ENCODE data around the gene FNBP1L. TPM values are rescaled to one million over a fixed set of nuclear protein-coding genes. Genes with fewer than 3 reads are reported as not detected.

FNBP1L gene
- total and polyA plus RNA-seq, 2 experiments from 2014 or later: 56.3 to 132 TPM

DNA sequence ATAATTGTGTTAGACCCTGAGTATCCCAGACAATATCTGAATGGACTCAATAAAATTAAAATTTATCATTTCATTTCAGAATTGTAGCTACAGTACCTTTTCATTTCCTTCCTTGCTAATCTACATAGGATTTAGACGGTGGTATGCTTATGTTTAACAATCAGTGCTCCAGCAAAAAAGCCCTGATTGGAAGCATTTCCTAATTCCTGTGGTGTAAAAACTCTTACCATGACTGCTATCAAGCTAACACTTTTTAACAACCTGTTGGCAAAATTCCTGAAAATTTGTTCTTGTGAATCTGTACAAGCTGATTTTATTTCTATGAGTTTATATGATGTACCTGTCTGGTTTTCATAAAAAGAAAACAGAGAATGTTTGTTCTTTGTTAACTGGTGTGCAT is 5.2 kb upstream of the FNBP1L start:
- Histone ChIP-seq H3K36me3 (ENCODE audit: insufficient read depth) (no peaks in the 10 kb centered on the region), H3K27ac (ENCODE audit: low read depth) (no peak overlapping the region), H3K4me2 (no peak overlapping the region), H3K4me1 (ENCODE audit: insufficient read depth) (peaks cover 7% of the 10 kb centered on the region; the same call in 1 of the 2 replicates), H2AFZ (no peak overlapping the region), H3K79me2 (replicated peaks; ENCODE audit: insufficient read depth) (no peaks in the 10 kb centered on the region), H3K4me3 (no peak overlapping the region), H3K27me3 (ENCODE audit: insufficient read depth) (no peaks in the 10 kb centered on the region), H4K20me1 (replicated peaks; ENCODE audit: insufficient read depth) (no peaks in the 10 kb centered on the region), H3F3A (replicated peaks; ENCODE audit: low read depth) (no peaks in the 10 kb centered on the region), H3K9me2 (ENCODE audit: insufficient read depth) (no peaks in the 10 kb centered on the region)
- Mint-ChIP-seq H3K27me3 (ENCODE audit: insufficient read depth, low read depth, poor library complexity) (no peaks in the 10 kb centered on the region), H3K4me3 (no peak overlapping the region), H3K9me3 (peaks cover 2% of the 10 kb centered on the region; the same call in 1 of the 3 replicates), H3K27ac (no peak overlapping the region), H3K36me3 (ENCODE audit: low read depth) (peaks cover 2% of the 10 kb centered on the region; the same call in 1 of the 3 replicates), H3K4me1 (peaks cover 16% of the 10 kb centered on the region)
- TF ChIP-seq ZNF114 (CRISPR knock-in tag; IDR thresholded peaks at IDR 0.05) (no peak), EZH2phosphoT487 (IDR thresholded peaks at IDR 0.05; ENCODE audit: unreplicated experiment) (no peak), JUNB (IDR thresholded peaks at IDR 0.05; ENCODE audit: unreplicated experiment) (no peak), STAT1 (IDR thresholded peaks at IDR 0.05; ENCODE audit: unreplicated experiment) (no peak), REST (IDR thresholded peaks at IDR 0.05; ENCODE audit: unreplicated experiment) (no peak), CREB1 (CRISPR knock-in tag; IDR thresholded peaks at IDR 0.05; ENCODE audit: low read depth) (no peak), POLR2AphosphoS5 (IDR thresholded peaks at IDR 0.05; ENCODE audit: low read depth) (no peak), ZNF331 (CRISPR knock-in tag; IDR thresholded peaks at IDR 0.05; ENCODE audit: low read depth) (no peak), ETS1 (IDR thresholded peaks at IDR 0.05) (no peak), EZH2 (IDR thresholded peaks at IDR 0.05; ENCODE audit: low read depth, unreplicated experiment) (no peak), NANOG (IDR thresholded peaks at IDR 0.05; ENCODE audit: borderline replicate concordance) (no peak)
- TF ChIP-seq, protein P1, sequence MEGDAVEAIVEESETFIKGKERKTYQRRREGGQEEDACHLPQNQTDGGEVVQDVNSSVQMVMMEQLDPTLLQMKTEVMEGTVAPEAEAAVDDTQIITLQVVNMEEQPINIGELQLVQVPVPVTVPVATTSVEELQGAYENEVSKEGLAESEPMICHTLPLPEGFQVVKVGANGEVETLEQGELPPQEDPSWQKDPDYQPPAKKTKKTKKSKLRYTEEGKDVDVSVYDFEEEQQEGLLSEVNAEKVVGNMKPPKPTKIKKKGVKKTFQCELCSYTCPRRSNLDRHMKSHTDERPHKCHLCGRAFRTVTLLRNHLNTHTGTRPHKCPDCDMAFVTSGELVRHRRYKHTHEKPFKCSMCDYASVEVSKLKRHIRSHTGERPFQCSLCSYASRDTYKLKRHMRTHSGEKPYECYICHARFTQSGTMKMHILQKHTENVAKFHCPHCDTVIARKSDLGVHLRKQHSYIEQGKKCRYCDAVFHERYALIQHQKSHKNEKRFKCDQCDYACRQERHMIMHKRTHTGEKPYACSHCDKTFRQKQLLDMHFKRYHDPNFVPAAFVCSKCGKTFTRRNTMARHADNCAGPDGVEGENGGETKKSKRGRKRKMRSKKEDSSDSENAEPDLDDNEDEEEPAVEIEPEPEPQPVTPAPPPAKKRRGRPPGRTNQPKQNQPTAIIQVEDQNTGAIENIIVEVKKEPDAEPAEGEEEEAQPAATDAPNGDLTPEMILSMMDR (conservative IDR thresholded peaks at IDR 0.05; ENCODE audit: low read depth in 2 of 2): no peak
- TF ChIP-seq, protein P2, sequence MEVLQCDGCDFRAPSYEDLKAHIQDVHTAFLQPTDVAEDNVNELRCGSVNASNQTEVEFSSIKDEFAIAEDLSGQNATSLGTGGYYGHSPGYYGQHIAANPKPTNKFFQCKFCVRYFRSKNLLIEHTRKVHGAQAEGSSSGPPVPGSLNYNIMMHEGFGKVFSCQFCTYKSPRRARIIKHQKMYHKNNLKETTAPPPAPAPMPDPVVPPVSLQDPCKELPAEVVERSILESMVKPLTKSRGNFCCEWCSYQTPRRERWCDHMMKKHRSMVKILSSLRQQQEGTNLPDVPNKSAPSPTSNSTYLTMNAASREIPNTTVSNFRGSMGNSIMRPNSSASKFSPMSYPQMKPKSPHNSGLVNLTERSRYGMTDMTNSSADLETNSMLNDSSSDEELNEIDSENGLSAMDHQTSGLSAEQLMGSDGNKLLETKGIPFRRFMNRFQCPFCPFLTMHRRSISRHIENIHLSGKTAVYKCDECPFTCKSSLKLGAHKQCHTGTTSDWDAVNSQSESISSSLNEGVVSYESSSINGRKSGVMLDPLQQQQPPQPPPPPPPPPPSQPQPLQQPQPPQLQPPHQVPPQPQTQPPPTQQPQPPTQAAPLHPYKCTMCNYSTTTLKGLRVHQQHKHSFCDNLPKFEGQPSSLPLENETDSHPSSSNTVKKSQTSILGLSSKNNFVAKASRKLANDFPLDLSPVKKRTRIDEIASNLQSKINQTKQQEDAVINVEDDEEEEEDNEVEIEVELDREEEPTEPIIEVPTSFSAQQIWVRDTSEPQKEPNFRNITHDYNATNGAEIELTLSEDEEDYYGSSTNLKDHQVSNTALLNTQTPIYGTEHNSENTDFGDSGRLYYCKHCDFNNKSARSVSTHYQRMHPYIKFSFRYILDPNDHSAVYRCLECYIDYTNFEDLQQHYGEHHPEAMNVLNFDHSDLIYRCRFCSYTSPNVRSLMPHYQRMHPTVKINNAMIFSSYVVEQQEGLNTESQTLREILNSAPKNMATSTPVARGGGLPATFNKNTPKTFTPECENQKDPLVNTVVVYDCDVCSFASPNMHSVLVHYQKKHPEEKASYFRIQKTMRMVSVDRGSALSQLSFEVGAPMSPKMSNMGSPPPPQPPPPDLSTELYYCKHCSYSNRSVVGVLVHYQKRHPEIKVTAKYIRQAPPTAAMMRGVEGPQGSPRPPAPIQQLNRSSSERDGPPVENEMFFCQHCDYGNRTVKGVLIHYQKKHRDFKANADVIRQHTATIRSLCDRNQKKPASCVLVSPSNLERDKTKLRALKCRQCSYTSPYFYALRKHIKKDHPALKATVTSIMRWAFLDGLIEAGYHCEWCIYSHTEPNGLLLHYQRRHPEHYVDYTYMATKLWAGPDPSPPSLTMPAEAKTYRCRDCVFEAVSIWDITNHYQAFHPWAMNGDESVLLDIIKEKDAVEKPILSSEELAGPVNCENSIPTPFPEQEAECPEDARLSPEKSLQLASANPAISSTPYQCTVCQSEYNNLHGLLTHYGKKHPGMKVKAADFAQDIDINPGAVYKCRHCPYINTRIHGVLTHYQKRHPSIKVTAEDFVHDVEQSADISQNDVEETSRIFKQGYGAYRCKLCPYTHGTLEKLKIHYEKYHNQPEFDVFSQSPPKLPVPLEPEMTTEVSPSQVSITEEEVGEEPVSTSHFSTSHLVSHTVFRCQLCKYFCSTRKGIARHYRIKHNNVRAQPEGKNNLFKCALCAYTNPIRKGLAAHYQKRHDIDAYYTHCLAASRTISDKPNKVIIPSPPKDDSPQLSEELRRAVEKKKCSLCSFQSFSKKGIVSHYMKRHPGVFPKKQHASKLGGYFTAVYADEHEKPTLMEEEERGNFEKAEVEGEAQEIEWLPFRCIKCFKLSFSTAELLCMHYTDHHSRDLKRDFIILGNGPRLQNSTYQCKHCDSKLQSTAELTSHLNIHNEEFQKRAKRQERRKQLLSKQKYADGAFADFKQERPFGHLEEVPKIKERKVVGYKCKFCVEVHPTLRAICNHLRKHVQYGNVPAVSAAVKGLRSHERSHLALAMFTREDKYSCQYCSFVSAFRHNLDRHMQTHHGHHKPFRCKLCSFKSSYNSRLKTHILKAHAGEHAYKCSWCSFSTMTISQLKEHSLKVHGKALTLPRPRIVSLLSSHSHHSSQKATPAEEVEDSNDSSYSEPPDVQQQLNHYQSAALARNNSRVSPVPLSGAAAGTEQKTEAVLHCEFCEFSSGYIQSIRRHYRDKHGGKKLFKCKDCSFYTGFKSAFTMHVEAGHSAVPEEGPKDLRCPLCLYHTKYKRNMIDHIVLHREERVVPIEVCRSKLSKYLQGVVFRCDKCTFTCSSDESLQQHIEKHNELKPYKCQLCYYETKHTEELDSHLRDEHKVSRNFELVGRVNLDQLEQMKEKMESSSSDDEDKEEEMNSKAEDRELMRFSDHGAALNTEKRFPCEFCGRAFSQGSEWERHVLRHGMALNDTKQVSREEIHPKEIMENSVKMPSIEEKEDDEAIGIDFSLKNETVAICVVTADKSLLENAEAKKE (CRISPR knock-in tag; IDR thresholded peaks at IDR 0.05): no peak
- DNase-seq (ENCODE audit: low spot score) (no peak), ATAC-seq (no peak)
